GM19467 (cell line): ENCODE results near the gene FBXO2.

Experiments
- ATAC-seq: cut with Tn5 transposase; IDR thresholded peaks from one replicate; pipeline ENCODE4 v1.9.1; 2021; ENCODE audit warnings: mild to moderate bottlenecking, moderate library complexity; ENCODE audit not compliant: unreplicated experiment

Gene FBXO2, protein sequence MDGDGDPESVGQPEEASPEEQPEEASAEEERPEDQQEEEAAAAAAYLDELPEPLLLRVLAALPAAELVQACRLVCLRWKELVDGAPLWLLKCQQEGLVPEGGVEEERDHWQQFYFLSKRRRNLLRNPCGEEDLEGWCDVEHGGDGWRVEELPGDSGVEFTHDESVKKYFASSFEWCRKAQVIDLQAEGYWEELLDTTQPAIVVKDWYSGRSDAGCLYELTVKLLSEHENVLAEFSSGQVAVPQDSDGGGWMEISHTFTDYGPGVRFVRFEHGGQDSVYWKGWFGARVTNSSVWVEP

DNA sequence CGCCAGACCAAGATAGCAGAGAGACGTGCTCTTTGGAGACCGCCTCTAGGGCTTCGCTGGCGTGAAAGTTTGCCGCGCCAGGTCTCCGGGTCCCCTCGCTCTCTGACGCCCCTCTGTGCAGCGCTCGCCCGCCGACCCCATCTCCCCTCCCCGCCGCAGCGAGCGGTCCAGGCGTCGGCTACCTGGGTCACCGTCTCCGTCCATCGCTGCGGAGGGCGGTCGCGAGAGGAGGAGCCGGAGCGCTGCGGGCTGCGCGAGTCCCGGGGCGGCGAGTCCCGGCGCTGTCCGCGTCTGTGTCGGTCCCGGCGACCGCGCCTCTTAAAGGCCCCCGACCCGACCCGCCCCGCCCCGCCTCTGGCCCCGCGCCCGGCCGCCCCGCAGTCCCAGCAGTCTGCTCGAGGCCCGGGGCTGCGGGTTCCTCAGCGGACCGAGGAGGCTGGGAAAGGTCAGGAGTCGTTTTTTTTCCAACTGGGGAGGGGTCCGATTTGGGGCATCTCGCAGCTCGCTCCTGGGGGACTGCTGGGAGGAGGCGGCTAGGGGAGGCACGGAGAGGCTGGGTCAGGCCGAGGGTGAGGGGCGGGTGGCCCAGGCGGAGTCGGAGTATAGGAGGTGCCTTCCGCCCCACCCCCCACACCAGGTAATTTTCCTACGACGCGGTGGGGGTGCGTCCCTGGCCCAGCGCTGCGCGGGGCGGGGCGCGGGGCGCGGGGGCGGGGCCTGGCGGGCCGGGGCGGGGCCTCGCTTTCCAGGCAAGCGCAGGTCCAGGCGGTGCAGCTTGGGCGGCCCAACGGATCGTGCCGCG, at the start of gene FBXO2, which contains the start of gene FBXO44:
FBXO2 (minus strand) TSS at position 293 of the 802 bp plus-strand sequence; CDS start at position 204, 89 bp downstream.
FBXO44 (plus strand) TSS at position 741 of the 802 bp plus-strand sequence. CDS start 959 bp downstream, outside the sequence.
- peak; percentile 73 for ATAC-seq

DNA sequence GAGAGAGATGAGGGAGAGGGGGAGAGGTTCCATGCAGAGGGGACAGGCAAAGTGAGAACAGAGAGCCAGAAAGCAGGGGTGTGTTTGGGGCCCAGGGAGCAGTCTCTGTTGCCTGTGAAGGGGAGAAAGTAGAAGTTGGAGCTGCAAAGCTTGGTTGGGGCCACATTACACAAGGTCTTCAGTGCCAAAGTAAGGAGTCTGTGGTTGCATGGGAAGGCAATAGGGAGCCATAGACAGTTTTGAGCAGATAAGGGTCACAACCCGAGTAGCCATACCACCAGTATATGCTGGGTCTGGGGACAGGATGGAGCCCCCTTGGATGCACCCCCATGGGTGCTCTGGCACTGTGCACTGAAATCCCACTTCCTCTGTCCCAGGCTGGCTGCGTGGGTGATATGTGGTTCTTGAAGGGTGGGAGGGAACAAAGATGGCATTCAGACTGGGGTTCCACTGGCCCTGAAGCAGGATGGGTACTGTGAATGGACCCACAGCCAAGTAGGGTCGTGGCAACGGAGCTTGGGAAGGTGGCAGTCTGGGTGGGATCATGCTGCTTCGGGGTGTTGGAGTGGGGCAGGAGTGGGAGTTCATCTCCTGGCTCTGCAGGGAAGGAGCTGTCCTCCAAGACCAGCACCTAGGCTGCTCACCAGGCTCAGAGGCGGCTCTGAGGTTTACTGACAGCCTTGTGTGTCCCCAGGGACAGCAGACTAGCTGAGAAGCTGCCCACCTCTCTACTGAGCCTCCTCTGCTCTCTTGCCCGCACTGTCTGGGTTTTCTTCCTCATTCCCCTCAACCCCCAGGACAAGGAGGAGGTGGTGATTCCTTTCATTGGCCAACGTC, 49.3 kb upstream of the FBXO2 start:
- ATAC-seq: no peak

DNA sequence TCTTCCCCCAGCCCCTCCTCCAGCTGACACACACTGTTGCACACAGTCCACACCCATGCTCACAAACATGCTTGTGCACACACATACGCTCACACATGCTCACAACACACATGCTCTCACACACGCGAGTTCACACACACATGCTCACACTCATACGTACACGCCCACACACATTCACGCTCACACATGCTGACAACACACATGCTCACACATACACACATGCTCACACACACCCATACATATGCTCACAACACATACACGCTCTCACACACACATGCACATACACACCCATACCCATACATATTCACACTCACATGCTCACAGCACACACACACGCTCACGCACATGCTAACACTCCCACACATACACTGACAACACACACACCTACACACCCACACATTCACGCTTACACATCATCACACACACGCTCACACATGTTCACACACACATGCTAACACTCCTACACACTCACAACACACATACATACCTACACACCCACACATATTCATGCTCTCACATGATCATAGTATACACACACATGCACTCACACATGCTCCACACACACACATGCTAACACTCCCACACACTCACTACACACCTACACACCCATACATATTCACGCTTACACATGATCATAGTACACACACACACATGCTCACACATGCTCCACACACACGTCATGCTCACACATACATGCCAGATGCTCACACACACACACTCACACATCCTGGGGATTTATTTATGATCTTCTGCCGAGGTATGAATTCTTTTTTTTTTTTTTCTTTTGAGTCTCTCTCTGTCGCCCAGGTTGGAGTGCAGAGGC, 48.0 kb upstream of the FBXO2 start:
- ATAC-seq: no peak

DNA sequence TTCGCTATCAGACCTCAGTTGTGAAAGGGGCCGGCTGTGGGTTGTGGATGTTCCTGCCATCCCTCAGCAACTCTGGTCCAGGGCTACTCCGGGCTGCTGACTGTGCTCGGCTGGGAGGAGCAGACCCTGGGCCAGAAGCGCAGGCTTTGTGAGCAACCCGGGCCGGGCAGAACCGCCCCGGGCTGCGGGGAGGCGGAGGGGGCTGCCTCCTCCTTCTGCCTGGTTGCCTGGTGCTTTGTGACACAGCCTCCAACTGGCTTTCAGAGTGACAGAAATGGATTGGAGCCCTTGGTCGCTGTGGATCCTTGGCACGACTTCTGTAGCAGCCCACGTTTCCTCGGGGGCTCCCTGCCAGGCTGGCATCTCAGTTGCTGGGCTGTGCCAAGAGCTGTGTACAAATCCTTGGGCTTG, 47.3 kb upstream of the FBXO2 start:
- no peak for ATAC-seq

DNA sequence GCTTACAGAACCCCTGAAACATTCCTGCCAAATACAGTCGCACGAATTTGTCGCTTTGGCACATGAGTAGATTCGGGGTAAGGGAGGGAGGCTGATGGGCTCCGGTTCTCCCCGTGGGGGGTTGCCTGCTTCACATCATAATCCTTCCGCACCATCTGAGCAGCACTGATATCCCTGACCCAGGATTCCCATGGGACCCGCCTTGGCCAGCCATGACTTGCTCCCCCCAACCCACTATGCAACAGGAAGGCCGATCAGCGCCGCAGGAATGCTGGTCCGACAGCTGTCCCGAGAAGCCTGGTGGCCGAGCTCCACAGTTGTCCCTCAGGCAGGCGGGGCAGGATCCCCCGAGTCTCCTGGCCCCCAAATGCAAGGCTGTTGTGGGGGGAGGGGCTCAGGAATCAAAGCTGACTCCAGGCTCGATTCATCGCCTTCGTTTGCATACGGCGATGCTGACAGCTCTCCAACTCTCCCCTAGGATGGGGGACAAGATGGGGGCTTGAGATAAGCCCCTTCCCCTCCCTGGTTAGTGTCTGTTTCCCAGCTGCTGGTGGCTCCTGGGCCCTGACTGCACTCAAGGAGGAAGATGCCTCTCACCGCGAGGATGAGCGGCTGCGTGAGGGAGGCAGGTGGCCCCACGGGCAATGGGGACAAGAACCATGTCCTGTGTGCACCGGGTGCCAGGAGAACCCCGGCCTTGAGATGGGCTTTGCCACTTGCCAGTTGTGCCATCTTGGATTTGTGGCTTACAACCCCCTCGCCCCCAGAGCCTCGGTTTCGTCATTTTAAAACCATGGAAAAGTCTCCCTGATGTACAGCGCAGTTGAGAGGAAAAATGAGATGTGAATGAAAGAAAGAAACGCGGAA, 46.6 kb upstream of the FBXO2 start:
- no peak for ATAC-seq

DNA sequence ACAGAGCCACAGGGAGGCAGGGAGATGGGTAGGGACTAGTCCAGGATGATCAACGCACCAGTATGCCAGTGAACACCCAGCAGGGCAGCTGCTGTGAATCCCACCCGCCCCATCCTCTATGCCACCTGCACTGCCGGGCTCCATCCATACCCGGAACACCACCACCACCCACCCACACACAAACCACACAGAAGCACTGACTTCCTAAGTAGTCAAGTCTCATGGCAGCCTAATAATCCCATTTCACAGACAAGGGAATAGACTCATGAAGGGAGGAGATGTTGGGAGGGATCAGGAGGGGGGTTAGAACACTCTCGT, 43.6 kb upstream of the FBXO2 start:
- ATAC-seq: no peak

DNA sequence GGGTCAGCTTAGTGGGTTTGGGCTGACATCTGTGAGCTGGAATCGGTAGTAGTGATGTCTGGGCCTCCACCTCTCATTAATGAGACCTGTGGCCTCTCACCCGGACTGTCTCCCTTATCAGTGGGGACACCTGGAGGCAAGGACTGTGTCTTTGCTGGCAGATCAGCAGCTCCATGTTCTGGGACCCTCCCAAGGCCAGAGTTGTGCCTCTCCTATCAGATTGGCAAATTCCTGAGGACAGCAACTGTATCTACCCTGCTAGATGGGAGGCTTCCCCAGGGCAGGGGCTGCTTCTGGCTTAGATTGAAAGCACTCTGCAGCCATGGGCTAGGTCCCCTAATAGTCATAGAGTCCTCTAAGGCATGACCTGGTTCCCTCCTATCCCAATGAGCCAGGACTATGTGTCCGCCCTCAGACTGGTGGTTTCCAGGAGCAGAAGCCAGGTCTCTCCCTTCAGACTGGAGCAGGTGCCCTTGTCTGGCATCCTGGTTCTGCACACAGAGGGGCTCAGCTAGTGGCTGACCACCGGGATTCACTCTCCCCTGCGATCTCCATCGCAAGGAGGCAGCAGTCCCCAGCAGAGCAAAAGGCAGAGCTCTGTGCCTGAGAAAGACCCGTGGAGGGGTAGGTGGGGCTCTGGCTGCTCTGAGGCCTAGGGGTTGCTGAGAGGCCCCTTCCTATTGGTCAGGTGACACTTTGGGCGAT, 43.1 kb upstream of the FBXO2 start:
- ATAC-seq: no peak

DNA sequence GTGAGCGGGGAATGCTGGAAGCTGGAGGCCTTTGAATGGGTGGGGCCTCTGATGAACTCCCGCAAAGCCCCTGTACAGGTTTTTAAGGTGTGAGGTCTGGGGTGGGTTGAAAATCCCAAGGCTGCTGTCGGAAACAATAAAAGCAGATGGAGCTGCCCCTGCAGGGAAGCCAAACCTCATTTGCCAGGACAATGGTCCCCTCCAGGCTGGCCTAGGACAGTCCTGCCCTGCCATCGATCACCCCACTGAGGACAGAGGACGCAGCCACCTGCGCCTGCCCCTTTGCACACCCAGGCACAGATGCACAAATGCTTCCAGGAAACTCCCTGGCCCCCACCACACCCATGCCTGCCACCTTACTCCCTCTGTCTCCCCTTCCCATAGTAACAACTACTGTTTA, 41.6 kb upstream of the FBXO2 start:
- ATAC-seq: no peak

DNA sequence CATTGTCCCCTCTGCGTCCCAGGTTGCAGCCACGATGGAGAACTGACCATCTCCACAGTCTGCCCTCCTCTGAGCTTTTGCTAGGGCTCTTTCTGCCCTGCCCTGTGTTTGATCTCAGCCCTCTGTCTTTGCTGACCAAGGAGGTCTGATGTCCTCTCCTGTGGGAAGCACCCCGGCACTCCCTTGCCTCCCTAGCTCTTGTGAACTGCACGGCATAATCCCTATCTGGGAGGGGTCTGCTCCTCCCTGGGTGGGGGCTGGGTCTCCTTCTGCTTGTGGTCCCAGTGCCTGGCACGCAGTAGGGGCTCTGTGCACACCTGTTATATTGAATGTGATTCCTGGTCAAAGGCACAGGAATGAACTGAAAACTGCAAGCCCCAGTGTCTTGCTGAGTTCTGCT, 39.7 kb upstream of the FBXO2 start:
- ATAC-seq: no peak

DNA sequence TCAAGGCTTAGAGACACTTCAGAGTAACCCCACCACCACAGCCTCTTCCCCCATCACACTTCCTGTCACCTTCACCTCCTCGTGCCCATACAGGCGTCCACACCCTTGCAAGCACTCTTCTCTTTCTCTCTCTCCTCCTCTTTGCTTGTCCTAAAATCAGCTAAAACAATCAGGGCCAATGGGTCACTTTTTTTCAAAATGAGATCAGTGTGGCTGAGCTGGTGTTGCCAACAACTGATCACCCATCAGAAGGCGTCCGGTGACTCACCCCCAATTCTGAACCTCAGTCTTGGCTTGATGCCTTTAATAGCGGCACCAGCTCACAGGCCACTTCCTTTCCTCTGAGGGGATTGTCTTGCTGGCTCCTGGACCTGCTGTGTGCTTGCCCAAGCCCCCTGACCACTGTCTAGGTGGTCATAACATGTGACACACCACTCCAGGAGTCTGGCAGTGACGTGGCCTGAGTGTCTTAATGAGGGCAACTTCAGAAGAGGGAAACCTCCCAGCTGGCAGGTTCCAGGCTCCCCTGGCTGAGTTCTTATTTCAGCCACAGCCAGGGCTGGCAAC, 38.9 kb upstream of the FBXO2 start:
- no peak for ATAC-seq

DNA sequence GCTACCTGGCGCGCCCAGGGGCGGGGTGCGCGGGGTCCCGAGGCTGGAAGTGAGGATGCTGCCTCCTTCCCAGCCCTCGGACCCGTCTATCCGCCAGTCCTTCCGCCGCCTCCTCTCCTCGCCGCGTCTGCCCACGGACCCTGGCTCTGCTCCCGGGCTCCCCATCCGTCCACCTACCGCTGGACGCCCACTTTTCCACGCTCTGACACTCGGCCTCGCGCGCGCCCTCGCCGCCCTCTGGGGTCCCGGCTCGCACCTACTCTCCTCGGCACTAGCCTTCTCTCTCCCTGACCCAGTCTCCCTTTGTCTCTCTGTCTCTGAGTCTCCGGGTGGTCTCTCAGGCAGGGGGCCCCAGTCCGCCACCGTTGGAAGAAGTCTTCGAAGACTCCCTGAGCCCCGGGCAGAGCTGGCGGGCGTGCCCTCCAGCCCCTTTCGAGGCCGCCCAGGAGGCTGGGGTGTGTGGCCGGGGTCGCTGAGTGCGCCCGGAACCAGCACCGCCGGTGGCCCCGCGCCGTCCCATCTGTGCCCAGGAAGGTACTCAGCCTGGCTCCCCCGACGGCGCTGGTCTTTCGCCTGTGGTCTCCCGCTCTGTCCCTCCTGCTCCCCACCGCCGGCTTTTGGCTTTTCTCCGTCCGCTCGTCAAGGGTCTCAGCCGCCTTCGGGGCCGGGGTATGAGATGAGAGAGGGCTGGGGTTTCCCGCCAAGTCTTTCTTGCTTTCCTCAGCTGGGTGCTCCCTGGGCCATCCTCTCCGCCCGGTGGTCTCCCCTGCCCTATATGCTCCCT, 37.9 kb upstream of the FBXO2 start:
- ATAC-seq: no peak

DNA sequence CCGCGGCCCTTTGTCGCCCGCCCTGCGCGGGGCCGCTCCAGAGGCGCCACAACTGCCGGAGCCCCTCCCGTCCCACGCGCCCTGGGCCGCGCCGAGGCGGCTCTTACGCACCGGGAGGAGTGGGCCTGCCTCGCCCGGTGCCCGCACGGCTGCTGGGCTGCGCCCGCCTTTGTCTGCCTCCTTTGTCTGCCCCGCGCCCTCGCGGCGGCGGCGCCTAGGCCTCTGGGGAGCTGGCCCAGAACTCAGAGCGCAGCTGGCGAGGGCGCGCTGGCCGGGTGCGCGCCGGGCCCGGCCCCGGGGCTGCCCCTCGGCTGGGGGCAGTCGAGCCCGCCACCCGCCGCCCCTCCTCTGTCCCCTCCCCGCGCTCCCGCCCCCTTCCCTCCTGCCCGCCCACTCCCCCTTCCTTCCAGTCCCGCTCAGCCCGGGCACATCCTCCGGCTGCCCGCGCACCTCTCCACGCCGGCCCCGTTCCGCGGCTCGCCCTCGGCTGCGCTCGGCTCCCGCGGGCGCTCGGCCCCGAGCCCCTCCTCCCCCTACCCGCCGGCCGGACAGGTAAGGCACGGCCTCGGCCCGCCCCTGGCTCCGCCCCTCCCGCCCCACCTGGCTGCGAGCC, 37.2 kb upstream of the FBXO2 start, which contains the start of gene DRAXIN:
DRAXIN (plus strand) TSS at position 409 of the 613 bp plus-strand sequence. CDS start 14,549 bp downstream, outside the sequence.
- no peak for ATAC-seq

DNA sequence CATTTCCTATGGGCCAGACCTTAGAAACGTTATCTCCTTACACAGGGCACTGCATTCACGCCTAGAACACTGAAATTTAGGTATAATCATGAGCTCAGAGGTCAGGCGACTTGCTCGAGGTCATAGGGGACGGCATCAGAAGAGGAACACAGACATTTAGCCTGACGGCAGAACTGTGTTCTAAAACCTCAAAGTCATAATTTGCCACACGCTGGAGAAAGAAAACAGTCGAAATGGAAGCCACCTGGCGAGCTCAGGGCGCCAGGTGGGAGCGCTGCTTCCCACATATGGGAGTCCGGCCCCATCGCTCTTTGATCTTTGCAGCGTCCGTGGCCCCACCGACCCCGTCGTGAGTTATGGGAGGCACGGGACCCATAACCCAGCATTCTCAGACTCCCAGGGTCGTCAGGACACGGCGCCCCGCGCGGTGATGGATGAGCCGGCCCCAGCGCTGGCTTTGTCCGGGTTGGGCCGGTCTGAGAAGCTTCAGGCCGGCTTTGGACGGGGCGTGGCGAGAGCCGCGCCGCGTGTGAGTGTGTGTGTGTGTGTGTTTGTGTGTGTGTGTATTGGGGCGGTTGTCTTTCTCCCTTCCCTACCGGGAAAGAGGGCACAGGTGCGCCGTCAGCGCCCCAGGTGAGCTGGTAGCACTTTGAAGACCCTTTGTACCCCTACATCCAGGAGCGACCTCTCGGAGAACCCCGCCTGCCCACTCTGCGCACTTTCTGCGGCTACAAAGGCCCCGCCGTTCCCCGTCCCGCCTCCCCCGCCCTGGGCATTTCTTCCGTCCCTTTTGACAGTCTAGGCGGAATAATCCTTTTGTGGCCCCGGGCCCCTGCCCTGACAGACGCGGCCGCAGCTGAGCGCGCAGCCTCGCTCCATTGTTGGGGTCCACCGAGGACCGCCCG, 36.4 kb upstream of the FBXO2 start:
- no peak for ATAC-seq

DNA sequence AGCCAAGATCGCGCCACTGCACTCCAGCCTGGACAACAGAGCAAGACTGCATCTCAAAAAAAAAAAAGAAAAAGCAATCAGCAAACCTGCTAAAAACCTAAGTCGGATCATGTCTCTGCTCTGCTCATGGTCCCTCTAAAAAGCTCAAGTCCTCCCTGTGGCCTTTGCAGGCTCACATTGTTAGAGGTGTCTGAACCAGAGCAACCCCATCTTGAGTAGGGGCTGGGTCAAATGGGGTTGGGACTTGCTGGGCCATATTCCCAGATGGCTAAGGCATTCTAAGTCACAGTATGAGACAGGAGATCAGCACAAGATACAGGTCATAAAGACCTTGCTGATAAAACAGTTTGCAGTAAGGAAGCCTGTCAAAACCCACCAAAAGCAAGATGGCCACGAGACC, 34.3 kb upstream of the FBXO2 start:
- no peak for ATAC-seq

DNA sequence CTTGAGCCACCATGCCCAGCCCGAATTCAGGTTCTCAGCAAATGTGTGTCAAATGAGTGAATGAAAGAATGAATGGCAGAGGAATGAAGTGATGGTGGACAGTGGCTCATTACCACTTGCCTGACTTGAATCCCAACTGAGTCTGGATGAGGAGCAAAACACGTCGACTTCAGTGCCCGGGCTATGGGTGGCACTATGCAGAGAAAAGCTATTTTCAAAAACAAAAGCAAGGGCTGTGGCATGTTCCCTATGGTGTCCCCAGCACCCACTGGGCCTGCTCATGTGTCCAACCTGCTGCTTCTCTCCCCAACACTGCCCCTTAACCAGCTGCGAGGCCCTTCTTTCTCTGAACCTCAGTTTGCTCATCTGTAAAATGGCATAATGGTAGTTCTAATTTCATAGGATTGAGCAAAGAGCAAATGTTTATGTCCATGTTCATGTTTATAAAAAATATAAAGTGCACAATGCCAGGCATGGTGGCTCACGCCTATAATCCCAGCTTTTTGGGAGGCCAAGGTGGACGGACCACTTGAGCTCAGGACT, 31.1 kb upstream of the FBXO2 start:
- no peak for ATAC-seq

DNA sequence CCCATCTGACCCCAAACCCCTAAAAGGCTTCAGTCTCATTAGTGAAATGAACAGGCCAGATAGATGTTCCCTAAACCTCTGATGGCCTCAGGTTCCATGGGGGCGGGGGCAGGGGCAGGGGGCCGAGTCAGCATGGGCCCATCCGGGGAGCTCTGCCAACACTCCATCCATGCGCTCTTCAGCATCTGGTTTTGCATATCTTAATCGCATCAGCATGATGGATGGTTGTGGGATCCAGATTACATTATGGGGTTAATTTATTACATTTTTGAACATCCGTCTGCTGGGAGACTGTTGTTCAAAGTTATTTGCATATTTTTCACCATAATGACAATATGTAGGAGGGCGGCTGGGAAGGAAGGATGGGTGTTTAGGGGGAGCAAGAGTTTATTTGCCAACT, 29.8 kb upstream of the FBXO2 start:
- no peak for ATAC-seq
